ENCODE results near the gene SMCR8.
"Not testable (repeated sequence)": the region's sequence is repeated elsewhere in the genome, so short reads cannot be mapped to it uniquely, and the experiment has no call there.

SMCR8 gene

DNA sequence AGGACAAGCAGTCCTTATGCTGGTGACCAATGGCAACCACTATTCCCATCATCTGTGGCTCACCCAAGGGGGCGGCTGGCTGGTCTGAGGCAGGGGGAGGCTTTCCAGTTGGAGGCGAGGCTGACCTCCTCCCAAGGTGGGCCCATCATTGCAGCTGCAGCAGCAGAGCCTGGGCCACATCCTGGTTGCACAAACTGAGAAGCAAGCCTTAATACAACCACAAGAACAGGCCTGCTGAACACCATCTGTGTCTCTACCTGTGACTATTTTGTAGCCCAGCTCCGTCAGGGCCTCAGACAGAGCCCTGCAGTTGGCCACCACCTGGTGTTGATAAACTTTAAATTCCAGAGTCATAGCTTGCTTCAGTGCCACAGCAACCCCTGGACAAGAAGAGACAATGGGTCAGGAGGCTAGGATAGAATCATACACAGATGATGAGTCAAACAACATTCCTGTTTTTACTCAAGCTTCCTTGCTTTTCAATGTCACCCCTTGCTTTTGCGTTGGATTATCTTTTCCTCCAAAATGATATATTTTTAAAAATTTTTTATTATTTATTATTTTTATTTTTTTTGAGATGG, 17.9 kb downstream of the SMCR8 start:
- DNase-seq: no peak
- intact Hi-C loops (cut with DNase I): no loop called here

- DNase-seq; intact Hi-C loops (cut with DNase I): not testable (repeated sequence)
Observed at GRCh38 chr17:18338158-18338557, 23.1 kb downstream of the SMCR8 start.

DNA sequence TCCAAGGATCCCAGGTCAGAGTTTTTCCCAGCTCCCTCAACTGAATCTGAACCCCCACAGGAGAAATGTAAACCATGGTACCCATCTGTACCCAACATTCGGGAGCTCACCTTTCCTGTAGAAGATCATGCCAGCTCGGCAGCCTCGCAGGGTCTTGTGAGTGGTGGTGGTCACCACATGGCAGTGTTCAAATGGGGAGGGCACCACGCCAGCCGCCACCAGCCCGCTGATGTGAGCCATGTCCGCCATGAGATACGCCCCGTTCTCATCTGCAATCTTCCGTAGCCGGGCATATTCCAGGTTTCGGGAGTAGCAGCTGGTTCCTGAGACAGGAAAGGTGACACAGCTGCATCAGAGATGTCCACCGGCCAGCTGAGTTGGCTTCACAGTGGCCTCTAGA, 24.8 kb downstream of the SMCR8 start:
- DNase-seq: no peak
- intact Hi-C loops (cut with DNase I): no loop called here

GRCh38 chr17:18344021-18344420, 28.9 kb downstream of the SMCR8 start:
- DNase-seq: no peak
- intact Hi-C loops (cut with DNase I): no loop called here

- no peak for DNase-seq
- intact Hi-C loops (cut with DNase I): no loop called here
Observed at GRCh38 chr17:18353541-18353940, 38.4 kb downstream of the SMCR8 start.

- intact Hi-C loops (cut with DNase I): no loop called here
- DNase-seq: peak in 18 of 42 donors; percentile 14 to 53 (median 29)
Observed at GRCh38 chr17:18356624-18357023, 41.5 kb downstream of the SMCR8 start.

DNA sequence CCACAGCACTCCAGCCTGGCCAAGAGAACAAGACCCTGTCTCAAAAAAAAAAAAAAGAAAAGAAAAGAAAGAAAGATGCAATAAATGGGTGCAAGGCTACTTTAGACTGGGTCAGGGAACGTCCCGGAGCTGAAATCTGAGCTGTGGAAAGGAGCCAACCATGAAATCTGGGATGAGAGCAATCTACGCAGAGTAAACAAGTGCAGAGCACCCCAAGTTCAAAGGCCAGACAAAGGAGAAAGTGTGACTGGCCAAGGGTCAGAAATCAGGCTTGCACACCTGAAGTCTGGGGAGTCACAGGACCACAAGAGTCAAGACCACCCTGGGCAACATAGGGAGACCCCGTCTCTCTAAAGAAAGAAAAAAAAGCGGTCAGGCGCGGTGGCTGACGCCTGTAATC, 45.4 kb downstream of the SMCR8 start:
- intact Hi-C loops (cut with DNase I): no loop called here
- DNase-seq: no peak

GRCh38 chr17:18361837-18362697, 47.0 kb downstream of the SMCR8 start:
- DNase-seq: no peak

GRCh38 chr17:18362698-18363100, 47.6 kb downstream of the SMCR8 start:
- intact Hi-C loops (cut with DNase I): no loop called here
- DNase-seq: peak; percentile 70 to 98 (median 91)

More at GRCh38 chr17:18361837-18362697, 47.0 kb downstream of the SMCR8 start:
- intact Hi-C loops (cut with DNase I): no loop called here

GRCh38 chr17:18363101-18364049, 48.3 kb downstream of the SMCR8 start, which contains the start of gene SHMT1:
Gene SHMT1, minus strand, starts transcription at chr17:18363550. Its CDS starts 7,569 bp downstream, at chr17:18355981.
- intact Hi-C loops (cut with DNase I): no loop called here
- peak; percentile 90 to 98 (median 96) for DNase-seq

DNA sequence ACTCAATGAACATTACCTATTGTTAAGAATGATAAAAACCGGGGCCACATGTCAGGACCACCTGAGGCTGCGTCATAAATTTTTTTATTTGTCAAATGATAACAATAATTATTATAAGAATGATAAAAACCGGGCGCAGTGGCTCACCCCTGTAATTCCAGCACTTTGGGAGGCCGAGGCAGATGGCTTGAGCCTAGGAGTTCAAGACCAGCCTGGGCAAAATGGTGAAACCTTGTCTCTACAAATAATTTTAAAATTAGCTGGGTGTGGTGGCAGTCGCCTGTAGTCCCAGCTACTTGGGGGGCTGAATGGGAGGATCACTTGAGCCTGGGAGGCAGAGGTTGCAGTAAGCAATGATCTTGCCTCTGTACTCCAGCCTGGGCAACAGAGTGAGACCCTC, 49.1 kb downstream of the SMCR8 start:
- DNase-seq: no peak
- intact Hi-C loops (cut with DNase I): no loop called here

GRCh38 chr17:18368946-18369345, 53.9 kb downstream of the SMCR8 start:
- intact Hi-C loops (cut with DNase I): no loop called here
- no peak for DNase-seq

GRCh38 chr17:18370761-18371160, 55.7 kb downstream of the SMCR8 start:
- DNase-seq: no peak
- intact Hi-C loops (cut with DNase I): no loop called here

DNA sequence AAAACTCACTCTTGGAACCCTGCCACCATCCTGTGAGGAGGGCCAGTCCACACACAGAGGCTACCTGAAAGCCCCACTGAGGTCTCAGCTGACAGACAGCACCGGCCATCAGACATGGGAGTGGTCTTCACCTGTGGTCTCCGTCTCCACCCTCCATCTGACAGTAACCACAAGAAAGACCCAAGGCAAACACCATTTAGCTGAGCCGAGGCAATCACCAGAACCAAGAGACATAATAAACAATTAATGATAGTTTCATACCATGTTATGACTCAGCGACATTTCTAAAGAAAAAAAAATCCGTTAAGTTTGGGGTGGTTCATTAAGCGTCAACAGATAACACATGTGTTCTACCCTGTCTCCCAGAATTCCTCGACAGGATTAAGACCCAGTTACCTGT, 56.4 kb downstream of the SMCR8 start:
- intact Hi-C loops (cut with DNase I): no loop called here
- no peak for DNase-seq

DNA sequence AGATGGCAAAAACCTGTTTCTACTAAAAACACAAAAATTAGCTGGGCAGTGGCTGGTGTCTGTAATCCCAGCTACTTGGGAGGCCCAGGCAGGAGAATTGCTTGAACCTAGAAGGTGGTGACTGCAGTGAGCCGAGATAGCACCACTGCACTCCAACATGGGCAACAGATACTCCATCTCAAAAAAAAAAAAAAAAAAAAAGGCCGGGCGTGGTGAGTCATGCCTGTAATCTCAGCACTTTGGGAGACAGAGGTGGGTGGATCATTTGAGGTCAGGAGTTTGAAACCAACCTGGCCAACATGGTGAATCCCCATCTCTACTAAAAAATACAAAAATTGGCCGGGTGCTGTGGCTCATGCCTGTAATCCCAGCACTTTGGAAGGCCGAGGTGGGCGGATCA, 58.1 kb downstream of the SMCR8 start:
- intact Hi-C loops (cut with DNase I): not testable (repeated sequence)
- DNase-seq: peak in 1 of 42 donors; percentile 0

GRCh38 chr17:18374216-18374615, 59.1 kb downstream of the SMCR8 start:
- DNase-seq: peak in 1 of 42 donors; percentile 12
- intact Hi-C loops (cut with DNase I): no loop called here

All from head of caudate nucleus (tissue), 42 donors.